Measurements from ENCODE around the gene QPCT. TPM values are rescaled to one million over a fixed set of nuclear protein-coding genes. Genes with fewer than 3 reads are reported as not detected.

QPCT gene
- total RNA-seq, 2 donors from 2014 or later: 1.3 to 3.4 TPM

DNA sequence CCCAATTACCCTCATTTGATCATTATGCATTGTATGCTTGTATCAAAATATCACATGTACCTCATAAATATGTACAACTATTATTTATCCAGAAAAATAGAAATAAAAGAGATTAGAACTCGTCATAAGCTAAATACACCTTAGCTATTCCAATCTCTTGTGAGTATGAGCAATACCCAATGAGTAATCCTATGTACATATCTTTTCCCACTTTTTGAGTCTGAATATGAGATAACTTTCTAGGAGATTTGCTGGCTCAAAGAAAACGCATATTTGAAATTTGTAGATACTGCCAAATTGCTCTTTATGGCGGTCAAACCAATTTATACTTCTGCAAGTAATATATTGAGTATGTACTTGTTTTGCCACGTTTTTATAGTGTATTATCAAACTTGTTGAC, 43.9 kb upstream of the QPCT start:
- 83 to 86% methylated on average over 4 of the region's 4 CpGs for WGBS, 2 donors
- no peak for ATAC-seq

GRCh38 chr2:37301408-37301807, 43.0 kb upstream of the QPCT start:
- H3K9me3 ChIP-seq: no peaks in the 10 kb centered on the region
- ATAC-seq: no peak
- WGBS, 2 donors: 77 to 87% methylated on average over 2 of the region's 2 CpGs
- no peak overlapping the region for H3K27ac ChIP-seq
- no peak for TF ChIP-seq POLR2A (IDR thresholded peaks at IDR 0.05)
- TF ChIP-seq, protein P1, sequence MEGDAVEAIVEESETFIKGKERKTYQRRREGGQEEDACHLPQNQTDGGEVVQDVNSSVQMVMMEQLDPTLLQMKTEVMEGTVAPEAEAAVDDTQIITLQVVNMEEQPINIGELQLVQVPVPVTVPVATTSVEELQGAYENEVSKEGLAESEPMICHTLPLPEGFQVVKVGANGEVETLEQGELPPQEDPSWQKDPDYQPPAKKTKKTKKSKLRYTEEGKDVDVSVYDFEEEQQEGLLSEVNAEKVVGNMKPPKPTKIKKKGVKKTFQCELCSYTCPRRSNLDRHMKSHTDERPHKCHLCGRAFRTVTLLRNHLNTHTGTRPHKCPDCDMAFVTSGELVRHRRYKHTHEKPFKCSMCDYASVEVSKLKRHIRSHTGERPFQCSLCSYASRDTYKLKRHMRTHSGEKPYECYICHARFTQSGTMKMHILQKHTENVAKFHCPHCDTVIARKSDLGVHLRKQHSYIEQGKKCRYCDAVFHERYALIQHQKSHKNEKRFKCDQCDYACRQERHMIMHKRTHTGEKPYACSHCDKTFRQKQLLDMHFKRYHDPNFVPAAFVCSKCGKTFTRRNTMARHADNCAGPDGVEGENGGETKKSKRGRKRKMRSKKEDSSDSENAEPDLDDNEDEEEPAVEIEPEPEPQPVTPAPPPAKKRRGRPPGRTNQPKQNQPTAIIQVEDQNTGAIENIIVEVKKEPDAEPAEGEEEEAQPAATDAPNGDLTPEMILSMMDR (IDR thresholded peaks at IDR 0.05): no peak
- no peak overlapping the region for H3K4me3 ChIP-seq
- no peaks in the 10 kb centered on the region for H3K36me3 ChIP-seq (replicated peaks in 1 of 2; ENCODE audit: insufficient read depth in 1 of 2, low read depth in 2 of 2)
- H3K27me3 ChIP-seq: no peaks in the 10 kb centered on the region
- intact Hi-C loops (cut with DNase I): no loop called here
- DNase-seq: no peak
- H3K4me1 ChIP-seq: peaks cover 8% of the 10 kb centered on the region

More for the DNA sequence above, 43.9 kb upstream of the QPCT start:
- TF ChIP-seq, protein P1 (IDR thresholded peaks at IDR 0.05): no peak
- no peak for TF ChIP-seq POLR2A (IDR thresholded peaks at IDR 0.05)
- Histone ChIP-seq H3K27ac (no peak overlapping the region), H3K4me1 (peaks cover under 1% of the 10 kb centered on the region), H3K36me3 (replicated peaks in 1 of 2; ENCODE audit: insufficient read depth in 1 of 2, low read depth in 2 of 2) (no peaks in the 10 kb centered on the region), H3K27me3 (no peaks in the 10 kb centered on the region), H3K4me3 (no peak overlapping the region), H3K9me3 (no peaks in the 10 kb centered on the region)
- DNase-seq: no peak
- intact Hi-C loops (cut with DNase I): no loop called here

DNA sequence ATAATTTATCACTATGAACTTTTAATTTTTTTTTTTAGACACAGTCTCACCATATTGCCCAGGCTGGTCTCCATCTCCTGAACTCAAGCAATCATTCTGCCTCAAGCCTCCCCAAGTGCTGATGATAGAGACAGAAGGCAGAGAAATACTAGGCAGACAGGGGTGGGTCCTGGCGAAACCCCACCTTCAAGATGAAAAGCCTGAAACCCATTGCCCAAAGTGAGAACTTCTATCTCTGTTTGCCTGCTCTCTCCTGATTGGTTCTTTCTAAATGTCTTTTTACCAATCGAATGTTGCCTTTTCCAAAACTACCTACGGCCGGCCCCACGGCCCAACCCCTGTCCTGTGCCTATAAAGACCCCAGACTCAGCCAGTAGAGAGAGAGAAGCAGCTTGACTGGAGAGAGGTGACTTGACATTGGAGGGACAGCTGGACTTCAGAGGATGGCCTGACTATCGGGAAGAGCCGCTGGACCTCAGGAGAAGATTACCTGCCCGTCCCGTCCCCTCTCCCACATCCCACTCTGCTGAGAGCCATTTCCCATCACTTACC, 41.7 kb upstream of the QPCT start:
- no peak overlapping the region for H3K27ac ChIP-seq
- WGBS, 2 donors: 93 to 97% methylated on average over 9 of the region's 9 CpGs
- H3K36me3 ChIP-seq (replicated peaks in 1 of 2; ENCODE audit: insufficient read depth in 1 of 2, low read depth in 2 of 2): no peaks in the 10 kb centered on the region
- DNase-seq (no peak), ATAC-seq (no peak)
- H3K4me1 ChIP-seq: peaks cover 10% of the 10 kb centered on the region
- TF ChIP-seq, protein P1 (IDR thresholded peaks at IDR 0.05): no peak
- TF ChIP-seq POLR2A (IDR thresholded peaks at IDR 0.05): no peak
- H3K4me3 ChIP-seq: no peak overlapping the region
- H3K27me3 ChIP-seq: no peaks in the 10 kb centered on the region
- intact Hi-C loops (cut with DNase I): no loop called here
- no peaks in the 10 kb centered on the region for H3K9me3 ChIP-seq

GRCh38 chr2:37306024-37306423, 38.4 kb upstream of the QPCT start:
- no peak overlapping the region for H3K4me3 ChIP-seq
- DNase-seq (peak in 2 of 4 donors; percentile 14 to 25), ATAC-seq (peak; percentile 45)
- no peaks in the 10 kb centered on the region for H3K36me3 ChIP-seq (replicated peaks in 1 of 2; ENCODE audit: insufficient read depth in 1 of 2, low read depth in 2 of 2)
- no peaks in the 10 kb centered on the region for H3K27me3 ChIP-seq
- peaks cover 13% of the 10 kb centered on the region for H3K4me1 ChIP-seq
- 17 to 20% methylated on average over 3 of the region's 3 CpGs for WGBS, 2 donors
- H3K9me3 ChIP-seq: no peaks in the 10 kb centered on the region
- H3K27ac ChIP-seq: peak overlapping the region in 2 of 4 donors; percentile 0 to 13
- no peak for TF ChIP-seq POLR2A (IDR thresholded peaks at IDR 0.05)
- TF ChIP-seq, protein P1 (IDR thresholded peaks at IDR 0.05): no peak
- intact Hi-C loops (cut with DNase I): no loop called here

- peaks cover 13% of the 10 kb centered on the region for H3K4me1 ChIP-seq
- H3K9me3 ChIP-seq: no peaks in the 10 kb centered on the region
- ATAC-seq: no peak
- WGBS, 2 donors: 85 to 90% methylated on average over 2 of the region's 2 CpGs
- no peaks in the 10 kb centered on the region for H3K27me3 ChIP-seq
- H3K4me3 ChIP-seq: no peak overlapping the region
- DNase-seq: no peak
- no peaks in the 10 kb centered on the region for H3K36me3 ChIP-seq (replicated peaks in 1 of 2; ENCODE audit: insufficient read depth in 1 of 2, low read depth in 2 of 2)
- intact Hi-C loops (cut with DNase I): no loop called here
- H3K27ac ChIP-seq: no peak overlapping the region
- TF ChIP-seq, protein P1 (IDR thresholded peaks at IDR 0.05): no peak
- no peak for TF ChIP-seq POLR2A (IDR thresholded peaks at IDR 0.05)
These were observed 36.9 kb upstream of the QPCT start for GRCh38 chr2:37307500-37307899.
